Measurements from ENCODE around the gene PFDN6.
"Not testable (repeated sequence)": the region's sequence is repeated elsewhere in the genome, so short reads cannot be mapped to it uniquely, and the experiment has no call there.

Gene PFDN6

DNA sequence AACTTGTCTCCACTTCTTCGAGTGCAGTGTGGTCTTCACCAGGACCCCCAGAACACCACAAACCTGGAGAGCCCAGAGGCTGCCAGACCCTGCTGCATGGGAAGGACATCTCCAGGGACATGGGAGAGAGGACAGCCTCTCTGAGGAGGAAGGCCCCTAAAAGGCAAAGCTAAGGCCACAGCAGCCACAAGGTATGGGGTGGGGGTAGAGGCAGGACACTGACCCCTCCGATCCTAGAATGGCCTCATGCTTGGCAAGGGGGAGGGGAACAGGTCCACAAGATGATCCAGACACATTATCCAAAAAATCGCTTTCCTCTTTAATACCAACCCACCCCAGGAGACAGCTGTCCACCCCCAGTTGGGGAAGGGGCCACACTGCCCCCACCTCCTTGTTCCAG, 10.6 kb upstream of the PFDN6 start:
- Mint-ChIP-seq H3K27me3 (no peaks in the 10 kb centered on the region), H3K4me1 (peaks cover 34% of the 10 kb centered on the region), H3K9me3 (no peaks in the 10 kb centered on the region), H3K4me3 (peak overlapping the region; percentile 93), H3K36me3 (peaks cover 12% of the 10 kb centered on the region), H3K27ac (no peak overlapping the region)
- DNase-seq (ENCODE audit: low spot score in 2 of 2) (no peak), ATAC-seq (ENCODE audit: low read depth) (no peak)

DNA sequence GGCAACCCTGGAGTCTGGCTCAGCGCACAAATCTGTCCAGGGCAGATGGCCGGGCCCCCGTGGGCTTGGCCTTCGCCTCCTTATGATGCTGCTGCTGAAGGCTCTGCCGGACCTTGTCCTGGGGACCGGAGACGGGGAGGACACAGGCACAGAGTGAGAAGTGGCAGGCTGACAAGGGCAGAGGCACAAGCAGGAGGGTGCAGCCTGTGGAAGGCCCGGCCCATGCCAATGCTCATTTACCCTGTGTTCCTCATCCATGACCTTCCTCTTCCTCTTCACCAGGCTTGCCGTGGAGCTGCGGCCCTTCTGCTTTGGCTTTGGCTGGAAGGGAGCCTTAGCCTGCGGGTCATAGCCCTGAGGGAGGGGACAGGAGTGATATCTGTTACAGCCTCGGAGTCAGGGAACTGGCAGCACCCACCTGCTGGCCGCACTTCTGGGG, 10.1 kb upstream of the PFDN6 start:
- ATAC-seq (ENCODE audit: low read depth) (no peak), DNase-seq (ENCODE audit: low spot score in 2 of 2) (no peak)
- H3K4me1 Mint-ChIP-seq = peaks cover 31% of the 10 kb centered on the region
- H3K9me3 Mint-ChIP-seq = no peaks in the 10 kb centered on the region
- peaks cover 9% of the 10 kb centered on the region for H3K36me3 Mint-ChIP-seq
- no peak overlapping the region for H3K27ac Mint-ChIP-seq
- H3K4me3 Mint-ChIP-seq = no peak overlapping the region
- H3K27me3 Mint-ChIP-seq = no peaks in the 10 kb centered on the region

DNA sequence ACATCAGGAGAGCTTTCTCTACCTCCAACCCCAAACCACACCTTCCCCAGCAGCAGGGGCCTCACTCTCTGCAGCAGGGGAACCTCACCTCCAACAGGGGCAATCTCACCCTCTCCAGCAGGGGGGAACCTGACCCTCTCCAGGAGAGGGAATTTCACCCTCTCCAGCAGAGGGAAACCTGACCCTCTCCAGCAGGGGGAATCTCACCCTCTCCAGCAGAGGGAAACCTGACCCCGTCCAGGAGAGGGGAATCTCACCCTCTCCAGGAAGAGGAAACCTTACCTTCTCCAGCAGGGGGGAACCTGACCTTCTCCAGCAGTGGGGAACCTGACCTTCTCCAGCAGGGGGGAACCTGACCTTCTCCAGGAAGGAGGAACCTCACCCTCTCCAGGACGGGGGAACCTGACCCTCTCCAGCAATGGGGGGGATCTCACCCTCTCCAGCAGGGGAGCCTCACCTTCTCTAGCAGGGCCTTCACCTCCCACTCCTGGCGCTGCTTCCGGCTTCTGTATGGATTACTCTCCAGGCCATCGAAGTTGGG, 9.4 kb upstream of the PFDN6 start:
- Mint-ChIP-seq H3K4me1 (peaks cover 24% of the 10 kb centered on the region), H3K9me3 (no peaks in the 10 kb centered on the region), H3K27ac (no peak overlapping the region), H3K4me3 (no peak overlapping the region), H3K36me3 (peaks cover 2% of the 10 kb centered on the region), H3K27me3 (no peaks in the 10 kb centered on the region)
- ATAC-seq (ENCODE audit: low read depth) = no peak
- DNase-seq (ENCODE audit: low spot score in 2 of 2) = no peak

DNA sequence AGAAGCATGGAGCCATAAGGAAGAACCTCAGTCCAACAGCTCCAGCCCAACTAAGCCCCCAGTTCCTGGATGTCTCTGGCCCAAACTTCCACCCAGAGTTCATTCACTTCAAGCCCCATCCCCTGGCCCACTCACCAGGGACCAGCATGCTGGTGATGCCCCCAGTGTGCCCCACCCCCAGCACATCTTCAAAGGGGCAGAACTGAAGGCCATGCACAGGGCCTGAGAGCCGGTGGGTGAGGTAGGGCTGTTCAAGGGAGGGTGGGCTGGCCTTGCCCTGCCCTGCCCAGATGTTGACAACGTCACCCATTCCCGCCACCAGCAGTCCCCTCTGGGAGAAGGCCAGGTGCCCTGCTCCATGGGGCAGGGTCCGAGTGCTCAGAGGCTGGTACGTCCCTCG, 8.9 kb upstream of the PFDN6 start:
- peaks cover 2% of the 10 kb centered on the region for H3K36me3 Mint-ChIP-seq

DNA sequence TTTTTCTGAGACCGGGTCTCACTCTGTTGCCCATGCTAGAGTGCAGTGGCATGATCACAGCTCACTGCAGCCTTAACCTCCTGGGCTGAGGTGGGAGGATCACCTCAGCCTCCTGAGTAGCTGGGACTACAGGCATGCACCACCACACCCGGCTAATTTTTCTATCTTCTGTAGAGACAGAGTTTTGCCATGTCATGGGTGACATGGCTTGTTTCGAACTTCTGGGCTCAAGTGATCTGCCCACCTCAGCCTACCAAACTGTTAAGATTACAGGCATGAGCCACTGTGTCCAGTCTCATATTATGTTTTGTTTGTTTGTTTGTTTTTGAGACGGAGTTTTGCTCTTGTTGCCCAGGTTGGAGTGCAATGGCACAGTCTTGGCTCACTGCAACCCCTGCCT, 4.2 kb upstream of the PFDN6 start:
- H3K27me3 Mint-ChIP-seq; H3K4me3 Mint-ChIP-seq; DNase-seq (ENCODE audit: low spot score in 2 of 2); H3K36me3 Mint-ChIP-seq; ATAC-seq (ENCODE audit: low read depth); H3K27ac Mint-ChIP-seq; H3K9me3 Mint-ChIP-seq: not testable (repeated sequence)
- peaks cover 17% of the 10 kb centered on the region for H3K4me1 Mint-ChIP-seq

More for the DNA sequence above, 8.9 kb upstream of the PFDN6 start:
- no peaks in the 10 kb centered on the region for H3K9me3 Mint-ChIP-seq
- DNase-seq (ENCODE audit: low spot score in 2 of 2) (no peak), ATAC-seq (ENCODE audit: low read depth) (no peak)
- no peak overlapping the region for H3K4me3 Mint-ChIP-seq
- H3K27me3 Mint-ChIP-seq = no peaks in the 10 kb centered on the region
- H3K4me1 Mint-ChIP-seq = peaks cover 24% of the 10 kb centered on the region
- peak overlapping the region; percentile 58 for H3K27ac Mint-ChIP-seq

DNA sequence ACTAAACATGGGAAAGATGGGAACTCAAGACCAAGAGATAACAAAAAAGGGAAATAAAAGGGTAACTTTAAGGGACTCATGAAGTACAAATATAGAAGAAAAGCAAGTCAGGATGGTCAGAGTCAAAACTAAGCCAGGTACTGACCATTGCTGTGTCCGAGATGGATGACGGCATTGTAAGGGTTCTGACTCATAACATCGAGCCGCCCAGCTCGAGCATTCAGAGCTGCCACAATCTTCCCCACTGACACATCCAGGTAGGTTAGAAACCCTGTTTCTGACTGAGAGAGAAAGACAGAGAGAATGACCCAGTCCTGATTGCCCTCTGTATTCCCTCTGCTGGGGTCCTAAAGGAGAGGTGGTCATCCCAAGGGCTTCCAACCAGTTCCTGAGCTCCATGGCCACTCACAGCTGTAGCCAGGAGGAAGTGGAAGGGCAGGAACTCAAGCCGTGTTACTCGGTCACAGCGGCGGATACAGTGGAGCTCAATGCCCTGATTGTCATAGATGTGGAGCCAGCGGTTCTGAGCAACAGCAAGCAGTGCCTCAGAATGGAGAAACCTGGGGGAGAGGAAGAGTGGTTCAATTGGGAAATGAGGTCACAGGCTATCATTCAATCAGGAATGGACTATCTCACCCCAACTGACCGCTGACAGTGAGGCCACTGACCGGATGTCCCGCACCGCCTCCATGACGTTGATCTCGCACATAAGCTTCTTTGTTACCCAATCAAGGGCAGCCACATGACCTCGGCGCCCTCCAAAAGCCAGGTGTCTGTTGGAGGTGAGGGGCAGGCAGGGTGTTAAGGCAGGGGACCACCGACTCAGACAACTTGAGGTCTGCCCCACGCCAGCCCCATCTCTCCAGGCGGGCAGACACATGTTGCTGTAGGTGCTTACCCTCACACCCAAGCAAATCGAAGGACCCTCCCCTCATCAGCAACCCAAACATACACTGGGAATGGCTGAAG, 2.2 kb upstream of the PFDN6 start:
- Mint-ChIP-seq H3K4me3 (peak overlapping the region; percentile 50), H3K4me1 (peaks cover 20% of the 10 kb centered on the region), H3K27me3 (no peaks in the 10 kb centered on the region), H3K36me3 (peaks cover 10% of the 10 kb centered on the region), H3K9me3 (no peaks in the 10 kb centered on the region), H3K27ac (no peak overlapping the region)
- no peak for DNase-seq (ENCODE audit: low spot score in 2 of 2)
- no peak for ATAC-seq (ENCODE audit: low read depth)

DNA sequence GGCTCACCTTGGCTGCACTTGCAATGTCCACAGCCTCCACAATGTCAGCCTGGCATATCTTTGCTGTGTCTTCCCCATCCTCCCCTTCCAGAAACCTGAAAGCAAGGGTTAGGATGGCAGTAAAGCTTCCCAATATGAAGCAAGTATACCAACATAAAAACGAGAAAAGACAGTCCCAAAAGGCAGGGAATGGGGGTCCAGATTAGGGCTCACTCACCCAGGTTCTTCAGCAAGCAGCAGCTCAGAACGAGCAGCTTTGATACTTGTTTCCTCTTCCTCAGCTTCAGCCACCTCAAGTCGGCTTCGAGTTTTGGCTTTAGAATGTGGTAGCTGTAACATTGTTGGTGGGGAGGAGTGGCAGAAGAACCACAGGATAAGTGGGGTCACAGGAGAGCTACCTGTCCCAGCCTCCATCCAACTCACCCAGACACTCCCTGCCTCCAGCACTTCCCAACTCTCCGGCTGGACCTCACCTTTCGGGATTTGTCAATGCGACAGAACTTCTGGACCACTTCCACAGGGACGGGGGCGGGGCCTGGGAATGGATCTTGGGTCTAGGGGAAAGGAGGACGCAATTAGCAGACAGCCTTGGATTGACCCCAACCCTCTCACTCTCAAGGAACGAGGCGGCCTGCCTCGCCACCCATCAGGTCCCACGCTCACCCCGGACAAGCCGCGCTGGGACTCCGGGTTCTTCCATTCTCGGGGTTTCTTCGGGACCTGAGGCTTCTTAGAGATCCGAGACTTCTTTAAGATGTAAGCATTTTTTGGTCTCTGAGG, 1.1 kb upstream of the PFDN6 start:
- H3K4me1 Mint-ChIP-seq = peaks cover 20% of the 10 kb centered on the region
- no peak for DNase-seq (ENCODE audit: low spot score in 2 of 2)
- H3K4me3 Mint-ChIP-seq = peak overlapping the region; percentile 95
- H3K36me3 Mint-ChIP-seq = peaks cover 12% of the 10 kb centered on the region
- no peak for ATAC-seq (ENCODE audit: low read depth)
- no peaks in the 10 kb centered on the region for H3K9me3 Mint-ChIP-seq
- H3K27ac Mint-ChIP-seq = peak overlapping the region; percentile 65
- no peaks in the 10 kb centered on the region for H3K27me3 Mint-ChIP-seq

DNA sequence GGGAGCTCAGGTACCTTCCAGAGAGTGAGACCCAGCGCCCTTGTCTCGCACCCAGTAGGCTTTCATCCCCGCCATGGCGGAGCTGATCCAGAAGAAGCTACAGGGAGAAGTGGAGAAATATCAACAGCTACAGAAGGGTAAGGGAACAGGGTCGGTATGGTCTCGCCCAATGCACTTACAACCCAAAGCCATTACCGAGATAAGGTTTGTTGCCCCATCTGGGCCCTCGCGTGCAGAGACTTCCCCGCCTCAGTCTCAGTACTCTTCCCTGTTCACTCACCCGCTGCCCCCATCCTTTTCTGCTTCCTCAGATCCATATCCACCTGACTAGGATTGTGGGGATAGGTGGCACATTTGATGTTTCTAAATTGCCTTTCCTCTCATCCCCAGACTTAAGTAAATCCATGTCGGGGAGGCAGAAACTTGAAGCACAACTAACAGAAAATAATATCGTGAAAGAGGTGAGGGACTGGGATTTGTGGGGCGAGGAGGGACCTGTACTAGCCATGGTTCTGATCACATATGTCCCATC, 449 bp downstream of the PFDN6 start:
- Mint-ChIP-seq H3K27ac (peak overlapping the region; percentile 65), H3K27me3 (no peaks in the 10 kb centered on the region), H3K4me1 (peaks cover 22% of the 10 kb centered on the region), H3K9me3 (no peaks in the 10 kb centered on the region), H3K36me3 (peaks cover 17% of the 10 kb centered on the region), H3K4me3 (peak overlapping the region; percentile 95)
- ATAC-seq (ENCODE audit: low read depth) = peak; percentile 10
- DNase-seq (ENCODE audit: low spot score in 2 of 2) = no peak

DNA sequence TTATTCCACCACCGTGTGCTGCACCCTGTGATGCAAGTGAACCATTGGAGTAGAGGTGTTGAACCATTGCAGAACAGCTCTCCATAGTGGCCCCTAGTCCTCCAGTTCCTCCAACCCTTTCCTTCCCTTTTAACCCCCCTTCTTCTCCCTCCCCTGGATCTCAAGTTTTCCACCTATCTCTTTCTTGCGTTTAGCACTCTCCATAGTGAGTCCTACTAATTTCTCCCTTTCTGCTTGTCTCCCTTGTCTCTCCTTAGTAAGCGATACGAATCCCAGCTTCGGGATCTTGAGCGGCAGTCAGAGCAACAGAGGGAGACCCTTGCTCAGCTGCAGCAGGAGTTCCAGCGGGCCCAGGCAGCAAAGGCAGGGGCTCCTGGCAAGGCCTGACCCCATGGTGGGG, 1.1 kb downstream of the PFDN6 start:
- H3K36me3 Mint-ChIP-seq = peaks cover 18% of the 10 kb centered on the region
- no peak for DNase-seq (ENCODE audit: low spot score in 2 of 2)
- peak overlapping the region; percentile 65 for H3K27ac Mint-ChIP-seq
- H3K27me3 Mint-ChIP-seq = no peaks in the 10 kb centered on the region
- H3K9me3 Mint-ChIP-seq = no peaks in the 10 kb centered on the region
- H3K4me1 Mint-ChIP-seq = peaks cover 23% of the 10 kb centered on the region
- no peak for ATAC-seq (ENCODE audit: low read depth)
- H3K4me3 Mint-ChIP-seq = peak overlapping the region; percentile 95

DNA sequence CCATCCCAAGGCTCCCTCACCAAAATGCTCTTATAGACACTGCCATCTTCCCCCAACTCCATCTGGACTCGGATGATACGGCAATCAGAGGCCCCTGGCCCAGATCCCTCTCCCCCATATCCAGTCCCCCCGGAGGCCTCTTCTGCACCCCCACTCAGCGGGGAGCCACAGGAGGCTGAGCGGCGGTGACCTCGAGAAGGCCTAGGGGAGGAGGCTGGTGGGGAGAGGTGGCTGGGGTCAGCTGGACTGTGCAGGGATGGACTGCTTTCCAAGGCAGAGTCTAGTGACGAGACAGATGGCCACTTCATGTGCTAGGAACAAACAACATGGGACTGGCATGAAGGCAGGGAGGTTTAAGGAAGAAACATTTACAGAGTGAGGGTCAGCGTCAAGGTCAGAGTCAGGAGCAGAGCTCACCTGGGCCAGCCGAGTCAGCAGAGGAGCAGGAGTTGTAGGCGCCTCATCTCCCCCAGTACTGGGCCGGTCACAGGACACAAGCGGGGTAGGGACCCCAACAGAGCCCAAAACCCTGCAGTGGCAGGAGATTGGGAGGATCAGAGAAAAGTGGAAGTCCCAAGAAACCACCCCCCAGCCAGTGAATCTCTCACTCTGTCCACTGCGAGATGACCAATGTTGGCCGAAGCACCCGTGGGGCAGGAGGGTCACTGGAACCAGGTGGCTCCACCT, 3.7 kb downstream of the PFDN6 start:
- Mint-ChIP-seq H3K27me3 (no peaks in the 10 kb centered on the region), H3K36me3 (peaks cover 20% of the 10 kb centered on the region), H3K4me3 (no peak overlapping the region), H3K27ac (no peak overlapping the region), H3K9me3 (no peaks in the 10 kb centered on the region), H3K4me1 (peaks cover 27% of the 10 kb centered on the region)
- DNase-seq (ENCODE audit: low spot score in 2 of 2) (no peak), ATAC-seq (ENCODE audit: low read depth) (no peak)

DNA sequence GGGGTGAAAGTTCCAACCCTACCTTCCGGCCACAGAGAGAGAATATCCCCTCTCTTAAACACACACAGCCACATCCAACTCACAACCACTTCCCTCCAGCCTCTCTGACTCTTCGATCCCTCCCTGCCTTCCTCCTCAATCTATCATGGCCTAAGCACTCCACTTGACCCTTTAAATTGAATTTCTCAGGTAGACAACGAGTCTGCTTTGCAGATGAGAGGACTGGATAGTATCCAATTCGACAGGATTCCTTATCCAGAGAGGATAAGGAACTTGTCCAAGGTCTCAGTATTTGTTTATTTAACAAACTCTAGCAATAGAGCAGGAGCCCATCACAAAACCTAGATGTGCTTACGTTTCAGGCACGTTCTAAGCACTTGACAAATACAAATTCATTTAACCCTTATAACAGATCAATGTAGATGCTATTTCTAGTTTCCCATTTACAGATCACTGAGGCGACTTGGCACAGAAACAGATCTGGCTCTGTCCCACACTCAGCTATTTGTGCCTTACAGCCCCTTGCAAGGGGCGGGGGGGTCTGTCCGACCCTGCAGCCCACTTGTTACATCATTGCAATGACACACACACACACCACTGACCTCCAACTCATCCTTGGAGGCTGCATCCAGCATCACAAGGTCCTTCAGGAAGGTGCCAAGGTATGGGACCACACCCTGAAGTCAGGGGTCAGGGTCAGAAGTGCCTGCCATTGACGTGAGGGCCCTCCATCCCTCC, 4.9 kb downstream of the PFDN6 start:
- Mint-ChIP-seq H3K4me3 (no peak overlapping the region), H3K27me3 (no peaks in the 10 kb centered on the region), H3K4me1 (peaks cover 28% of the 10 kb centered on the region), H3K9me3 (no peaks in the 10 kb centered on the region), H3K27ac (peak overlapping the region; percentile 75), H3K36me3 (peaks cover 20% of the 10 kb centered on the region)
- DNase-seq (ENCODE audit: low spot score in 2 of 2) = no peak
- ATAC-seq (ENCODE audit: low read depth) = no peak

DNA sequence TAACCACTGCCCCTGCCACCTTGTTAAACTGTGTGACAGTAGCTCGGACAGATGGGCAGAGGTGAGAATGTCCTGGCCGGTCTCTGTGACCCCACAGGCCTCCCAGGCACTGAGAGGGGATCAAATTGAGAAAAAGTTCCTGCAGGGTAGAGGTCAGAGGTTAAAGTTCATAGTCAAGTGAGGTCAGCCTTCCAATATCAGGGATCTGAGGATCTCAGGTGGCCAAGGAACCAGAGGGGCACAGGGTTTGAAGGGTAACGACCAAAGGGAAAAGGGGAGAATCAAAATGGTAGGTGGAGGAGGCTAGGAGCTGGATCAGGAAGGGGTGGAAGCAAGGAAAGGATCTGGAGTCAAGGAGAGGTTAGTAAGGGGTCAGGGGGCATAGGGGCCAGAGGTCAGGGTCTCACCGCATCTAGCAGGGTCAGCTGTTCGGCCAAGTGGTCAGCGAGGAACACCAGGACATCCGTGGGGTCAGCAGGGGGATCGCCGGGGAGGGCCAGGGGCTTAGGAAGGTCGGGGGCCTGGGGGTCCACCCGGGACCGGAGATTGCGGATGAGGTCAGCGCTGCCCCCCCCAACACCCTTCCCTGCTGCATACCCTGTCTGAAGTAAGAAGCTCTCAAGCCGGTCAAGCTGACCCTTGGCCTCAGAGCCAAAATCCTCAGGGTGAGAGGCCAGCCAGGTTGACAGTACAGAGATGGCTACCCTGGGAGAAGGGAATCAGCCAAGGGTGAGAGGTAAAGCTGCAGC, 6.4 kb downstream of the PFDN6 start:
- no peaks in the 10 kb centered on the region for H3K9me3 Mint-ChIP-seq
- ATAC-seq (ENCODE audit: low read depth) (no peak), DNase-seq (ENCODE audit: low spot score in 2 of 2) (no peak)
- H3K4me3 Mint-ChIP-seq = no peak overlapping the region
- peaks cover 24% of the 10 kb centered on the region for H3K36me3 Mint-ChIP-seq
- H3K27ac Mint-ChIP-seq = peak overlapping the region; percentile 68
- no peaks in the 10 kb centered on the region for H3K27me3 Mint-ChIP-seq
- peaks cover 24% of the 10 kb centered on the region for H3K4me1 Mint-ChIP-seq

All from memory B cell (primary cell).